Small intestine (tissue), 7 donors: ENCODE measurements around the gene SPATA31E1. TPM values are rescaled to one million over a fixed set of nuclear protein-coding genes. Genes with fewer than 3 reads are reported as not detected.
A peak's percentile ranks its signal among the peaks of the same experiment; 100 is the strongest.
"Not testable (repeated sequence)": the region's sequence is repeated elsewhere in the genome, so short reads cannot be mapped to it uniquely, and the experiment has no call there.

ENCODE experiments used
- DNase-seq, 2 donors: peaks; one replicate each; pipeline versions ENCODE4 v3.0.0 to v3.0.0-alpha.2; 2013
- FAIRE-seq: peaks from 2 replicates; lab custom pipeline; 2012; peaks lifted over from hg19 to GRCh38; lab: Jason Lieb, UNC
- H3K27ac ChIP-seq, 3 donors: one replicate each; pipeline ENCODE4 v1.5.1; 2013; ENCODE audit warnings: low read length in 2 of 3, mild to moderate bottlenecking in 2 of 3, control low read depth in 1 of 3, inconsistent platforms in 1 of 3, low read depth in 1 of 3, moderate library complexity in 1 of 3
- H3K27me3 ChIP-seq, 3 donors: one replicate each; pipeline ENCODE4 v1.6.1; 2013; ENCODE audit warnings: low read length in 3 of 3, inconsistent platforms in 1 of 3; ENCODE audit not compliant: control insufficient read depth in 3 of 3, insufficient read depth in 3 of 3
- H3K36me3 ChIP-seq, 3 donors: one replicate each; pipeline ENCODE4 v1.6.1; 2013; ENCODE audit warnings: low read length in 3 of 3, inconsistent platforms in 1 of 3, low read depth in 1 of 3, mild to moderate bottlenecking in 1 of 3, moderate library complexity in 1 of 3; ENCODE audit not compliant: control insufficient read depth in 3 of 3, insufficient read depth in 2 of 3
- H3K4me1 ChIP-seq, 3 donors: one replicate each; pipeline ENCODE4 v1.6.1; 2013; ENCODE audit warnings: low read length in 2 of 3, inconsistent platforms in 1 of 3, low read depth in 1 of 3, mild to moderate bottlenecking in 1 of 3, moderate library complexity in 1 of 3; ENCODE audit not compliant: control insufficient read depth in 3 of 3, insufficient read depth in 2 of 3
- H3K4me3 ChIP-seq, 3 donors: one replicate each; pipeline ENCODE4 v1.5.1; 2013; ENCODE audit warnings: low read length in 3 of 3, control low read depth in 1 of 3, inconsistent platforms in 1 of 3, low read depth in 1 of 3, mild to moderate bottlenecking in 1 of 3, moderate library complexity in 1 of 3
- H3K9me3 ChIP-seq, 2 donors: one replicate each; pipeline ENCODE4 v1.6.1; 2013; ENCODE audit warnings: low read depth in 1 of 2, low read length in 1 of 2; ENCODE audit not compliant: control insufficient read depth in 2 of 2, insufficient read depth in 1 of 2
- WGBS, 3 donors: extraction: QIAGEN DNeasy Blood & Tissue Kit; methylation state at CpG; one replicate each; pipeline ENCODE4 v1.1.7; 2013; 5-methylcytosine and 5-hydroxymethylcytosine counted together
- polyA plus RNA-seq, 4 donors: library from polyadenylated mRNA; stranded (reverse) in 3 of 4; unstranded in 1 of 4; fragments of 200-250 nt in 3 of 4; fragments of 120-200 nt in 1 of 4; gene quantifications; one replicate each; pipeline versions ENCODE4 v1.2.1 to v1.2.3, GENCODE V29; 2013
- donor health status: healthy with polysubstance abuse.
- donor health status: control.
- donor health status: control.
- donor health status: Bipolar disorder and iron deficiency.
- donor health status: healthy.

SPATA31E1 gene
- polyA plus RNA-seq, 4 donors: 0.74 TPM; not detected in 3

DNA sequence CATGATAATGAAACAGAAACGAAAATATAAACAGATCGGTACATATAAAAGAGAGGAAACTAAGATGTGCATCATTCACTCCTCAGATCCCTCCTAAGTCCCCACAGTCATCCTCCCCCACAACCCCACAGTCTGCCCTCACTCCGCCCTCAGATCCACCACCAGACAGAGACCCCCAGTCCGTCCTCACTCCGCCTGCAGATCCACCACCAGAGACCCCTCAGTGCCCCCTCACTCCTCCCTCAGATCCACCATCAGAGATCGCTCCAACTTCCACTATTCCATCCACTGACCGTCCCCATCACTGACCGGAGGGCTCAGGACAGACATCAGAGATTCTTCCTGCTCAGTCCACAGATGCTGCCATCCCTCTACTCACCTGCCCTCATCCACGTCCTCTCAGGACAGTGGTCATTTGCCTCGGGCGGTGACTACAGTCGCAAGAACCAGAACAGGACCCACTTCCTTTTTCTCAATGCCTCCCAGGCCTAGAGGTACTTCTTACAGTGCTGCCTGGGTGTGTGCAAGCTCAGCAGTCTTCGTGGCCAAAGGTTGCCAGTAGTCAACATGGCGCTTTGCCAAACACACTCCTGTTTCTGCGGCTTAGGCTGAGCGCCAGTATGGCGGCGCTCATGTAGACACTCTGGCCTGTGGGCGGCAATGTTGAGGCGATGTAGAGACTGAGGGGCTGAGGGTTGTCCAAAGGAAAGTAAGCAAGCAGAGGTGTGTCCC lies 26.8 kb downstream of the SPATA31E1 start:
- Histone ChIP-seq H3K4me1 (no peaks in the 10 kb centered on the region), H3K27ac (peak overlapping the region in 2 of 3 donors; percentile 5 to 17), H3K36me3 (no peaks in the 10 kb centered on the region), H3K27me3 (no peaks in the 10 kb centered on the region), H3K4me3 (peak overlapping the region in 1 of 3 donors; percentile 31), H3K9me3 (peaks cover 0 to 2% of the 10 kb centered on the region in 2 donors)
- 40 to 75% (median 49%) methylated on average over 18 to 20 of the region's 20 CpGs for WGBS, 3 donors
- DNase-seq (peak; percentile 22 to 98), FAIRE-seq (no peak)

- Histone ChIP-seq H3K27ac (no peak overlapping the region), H3K9me3 (peaks cover 0 to 2% of the 10 kb centered on the region in 2 donors), H3K27me3 (no peaks in the 10 kb centered on the region), H3K4me1 (no peaks in the 10 kb centered on the region), H3K36me3 (no peaks in the 10 kb centered on the region), H3K4me3 (no peak overlapping the region)
- FAIRE-seq: no peak
- 82 to 86% (median 85%) methylated on average over 3 of the region's 3 CpGs for WGBS, 3 donors
- DNase-seq: no peak
Observed at GRCh38 chr9:87910821-87911220, 28.1 kb downstream of the SPATA31E1 start.

GRCh38 chr9:87917662-87918061 lies 35.0 kb downstream of the SPATA31E1 start, which contains the start of gene SPATA31C1:
SPATA31C1 (plus strand) TSS chr9:87917962.
- not testable (repeated sequence) for H3K4me1 ChIP-seq, H3K27ac ChIP-seq, H3K27me3 ChIP-seq, FAIRE-seq, H3K9me3 ChIP-seq, H3K4me3 ChIP-seq, DNase-seq, H3K36me3 ChIP-seq
- WGBS, 3 donors: no CpG with 5 or more reads among the region's 8 CpGs

DNA sequence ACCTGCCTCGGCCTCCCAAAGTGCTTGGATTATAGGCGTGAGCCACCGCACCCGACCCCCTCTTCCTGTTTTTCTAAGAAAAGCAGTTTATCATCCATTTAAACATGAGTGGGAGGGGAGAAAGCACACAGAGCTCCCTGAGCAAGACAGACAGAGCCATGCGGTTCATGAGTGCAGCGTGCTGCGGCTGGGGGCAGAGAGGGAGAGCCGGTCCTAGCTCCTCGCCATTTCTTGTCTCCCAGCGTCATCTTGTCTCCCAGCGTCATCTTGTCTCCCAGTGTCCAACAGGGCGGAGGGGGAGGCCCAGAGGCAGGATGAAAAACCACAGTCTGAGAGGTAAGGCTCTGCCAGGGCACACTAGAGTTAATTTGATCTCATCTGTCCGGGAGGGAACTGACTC lies 36.3 kb downstream of the SPATA31E1 start:
- WGBS, 3 donors: 74 to 86% (median 81%) methylated on average over 12 of the region's 13 CpGs
- not testable (repeated sequence) for FAIRE-seq

DNA sequence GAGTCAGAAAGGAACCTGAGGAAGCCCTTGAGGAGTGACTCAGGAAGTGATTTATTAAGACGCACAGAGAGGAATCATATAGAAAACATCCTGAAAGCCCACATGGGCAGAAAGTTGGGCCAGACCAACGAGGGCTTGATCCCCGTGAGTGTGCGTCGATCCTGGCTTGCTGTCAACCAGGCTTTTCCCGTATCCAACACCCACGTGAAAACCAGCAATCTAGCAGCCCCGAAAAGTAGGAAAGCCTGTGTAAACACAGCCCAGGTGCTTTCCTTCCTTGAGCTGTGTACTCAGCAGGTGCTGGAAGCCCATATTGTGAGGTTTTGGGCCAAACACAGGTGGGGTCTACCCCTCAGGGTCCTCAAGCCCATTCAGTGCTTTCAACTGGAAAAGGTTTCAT lies 38.9 kb downstream of the SPATA31E1 start:
- not testable (repeated sequence) for H3K4me1 ChIP-seq, H3K4me3 ChIP-seq, H3K9me3 ChIP-seq, DNase-seq, H3K27ac ChIP-seq, FAIRE-seq, H3K36me3 ChIP-seq, H3K27me3 ChIP-seq
- WGBS, 3 donors: 75 to 88% (median 85%) methylated on average over 8 of the region's 8 CpGs

More for the DNA sequence above, 36.3 kb downstream of the SPATA31E1 start:
- H3K27ac ChIP-seq, H3K27me3 ChIP-seq, H3K4me1 ChIP-seq, H3K9me3 ChIP-seq, H3K36me3 ChIP-seq, H3K4me3 ChIP-seq, DNase-seq: not testable (repeated sequence)

DNA sequence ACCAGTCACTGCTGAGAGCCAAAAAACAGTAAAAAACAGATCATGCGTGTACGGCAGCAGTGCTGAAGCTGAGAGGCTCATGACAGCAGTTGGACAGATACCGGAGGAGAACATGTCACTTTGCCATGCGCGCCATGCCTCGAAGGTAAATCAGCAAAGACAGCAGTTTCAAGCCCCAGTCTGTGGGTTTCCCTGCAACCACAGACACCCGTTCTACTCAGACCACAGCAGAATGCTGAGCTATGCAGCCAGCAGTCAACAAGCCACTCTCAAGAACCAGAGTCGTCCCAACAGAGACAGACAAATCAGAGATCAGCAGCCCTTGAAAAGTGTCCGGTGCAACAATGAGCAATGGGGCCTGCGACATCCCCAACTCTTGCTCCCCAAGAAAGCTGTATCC lies 40.3 kb downstream of the SPATA31E1 start:
- not testable (repeated sequence) for H3K36me3 ChIP-seq
- 63 to 90% (median 67%) methylated on average over 9 to 10 of the region's 10 CpGs for WGBS, 3 donors

GRCh38 chr9:87924851-87925250 lies 42.2 kb downstream of the SPATA31E1 start:
- H3K4me3 ChIP-seq, H3K4me1 ChIP-seq, DNase-seq, H3K27me3 ChIP-seq, H3K36me3 ChIP-seq, H3K9me3 ChIP-seq, H3K27ac ChIP-seq, FAIRE-seq: not testable (repeated sequence)
- 93 to 97% (median 95%) methylated on average over 6 to 10 of the region's 10 CpGs for WGBS, 3 donors

More for the DNA sequence above, 40.3 kb downstream of the SPATA31E1 start:
- H3K4me3 ChIP-seq, DNase-seq, H3K4me1 ChIP-seq, H3K9me3 ChIP-seq, H3K27me3 ChIP-seq, H3K27ac ChIP-seq, FAIRE-seq: not testable (repeated sequence)

DNA sequence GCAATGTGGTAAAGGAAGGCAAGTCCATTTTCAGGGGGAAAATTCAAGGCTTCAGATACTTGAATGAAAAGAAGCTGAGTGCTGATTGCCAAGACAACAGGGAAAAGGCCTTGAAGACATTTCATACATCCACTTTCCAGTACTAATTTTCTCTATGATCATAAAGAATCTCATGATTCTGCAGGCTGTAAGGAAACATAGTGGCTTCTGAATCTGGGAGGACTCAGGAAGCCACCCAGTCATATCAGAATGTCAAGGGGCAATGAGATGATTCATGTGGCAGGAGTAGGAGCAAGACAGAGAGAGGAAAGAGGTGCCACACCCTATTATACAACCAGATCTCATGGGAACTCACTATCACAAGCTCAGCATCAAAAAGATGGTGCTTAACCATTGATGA lies 46.5 kb downstream of the SPATA31E1 start:
- not testable (repeated sequence) for H3K9me3 ChIP-seq, DNase-seq, H3K4me1 ChIP-seq, H3K27me3 ChIP-seq, H3K27ac ChIP-seq, H3K4me3 ChIP-seq, H3K36me3 ChIP-seq
- FAIRE-seq: peak; percentile 39

GRCh38 chr9:87934444-87934843 lies 51.8 kb downstream of the SPATA31E1 start:
- H3K27ac ChIP-seq, H3K27me3 ChIP-seq, H3K36me3 ChIP-seq, FAIRE-seq, H3K9me3 ChIP-seq, H3K4me1 ChIP-seq, H3K4me3 ChIP-seq: not testable (repeated sequence)
- peak; percentile 51 to 75 for DNase-seq
- 13 to 63% (median 29%) methylated on average over 5 to 7 of the region's 7 CpGs for WGBS, 3 donors
